ENCODE measurements around the gene RPS6KA1. TPM values are rescaled to one million over a fixed set of nuclear protein-coding genes. Genes with fewer than 3 reads are reported as not detected.

RPS6KA1 gene
- total and polyA plus RNA-seq, 2 donors from 2014 or later, result 39.5 to 58.1 TPM

DNA sequence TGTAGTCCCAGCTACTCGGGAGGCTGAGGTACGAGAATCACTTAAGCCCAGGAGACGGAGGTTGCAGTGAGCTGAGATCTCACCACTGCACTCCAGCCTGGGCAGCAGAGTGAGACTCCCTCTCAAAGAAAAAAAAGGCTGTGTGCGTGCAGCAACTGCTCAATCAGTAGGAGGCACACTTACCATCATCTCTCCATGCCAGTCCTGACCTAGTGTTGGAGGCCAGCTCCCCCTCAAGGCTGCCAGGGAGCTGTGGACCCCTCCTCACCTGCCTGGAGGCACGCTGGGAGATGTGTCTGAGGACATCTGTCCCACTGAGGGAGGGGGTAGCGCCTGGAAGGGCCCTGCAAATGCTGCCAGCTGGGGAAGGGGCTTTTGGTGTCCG lies 11.9 kb downstream of the RPS6KA1 start:
- H3K4me3 ChIP-seq (ENCODE audit: low read length in 3 of 3), result no peak overlapping the region
- no peaks in the 10 kb centered on the region for H3K9me3 ChIP-seq (ENCODE audit: control insufficient read depth in 2 of 3, insufficient read depth in 1 of 3, low read length in 3 of 3)
- FAIRE-seq (no peak), DNase-seq (no peak)
- H3K9ac ChIP-seq (ENCODE audit: low read length in 3 of 3), result no peak overlapping the region
- H3K27ac ChIP-seq (ENCODE audit: low read depth in 2 of 2, low read length in 2 of 2), result peak overlapping the region in 1 of 2 donors; percentile 36
- intact Hi-C loops (cut with DNase I), result no loop called here
- peaks cover 0 to 6% (median 5%) of the 10 kb centered on the region in 3 donors for H3K36me3 ChIP-seq (ENCODE audit: control insufficient read depth in 2 of 3, insufficient read depth in 3 of 3, low read length in 3 of 3)
- H3K27me3 ChIP-seq (ENCODE audit: control insufficient read depth, insufficient read depth, low read length), result no peaks in the 10 kb centered on the region
- H3K4me1 ChIP-seq (ENCODE audit: control insufficient read depth in 2 of 3, insufficient read depth in 2 of 3, low read depth in 1 of 3, low read length in 3 of 3), result peaks cover 0 to 12% (median 0%) of the 10 kb centered on the region in 3 donors
- TF ChIP-seq, protein P1, sequence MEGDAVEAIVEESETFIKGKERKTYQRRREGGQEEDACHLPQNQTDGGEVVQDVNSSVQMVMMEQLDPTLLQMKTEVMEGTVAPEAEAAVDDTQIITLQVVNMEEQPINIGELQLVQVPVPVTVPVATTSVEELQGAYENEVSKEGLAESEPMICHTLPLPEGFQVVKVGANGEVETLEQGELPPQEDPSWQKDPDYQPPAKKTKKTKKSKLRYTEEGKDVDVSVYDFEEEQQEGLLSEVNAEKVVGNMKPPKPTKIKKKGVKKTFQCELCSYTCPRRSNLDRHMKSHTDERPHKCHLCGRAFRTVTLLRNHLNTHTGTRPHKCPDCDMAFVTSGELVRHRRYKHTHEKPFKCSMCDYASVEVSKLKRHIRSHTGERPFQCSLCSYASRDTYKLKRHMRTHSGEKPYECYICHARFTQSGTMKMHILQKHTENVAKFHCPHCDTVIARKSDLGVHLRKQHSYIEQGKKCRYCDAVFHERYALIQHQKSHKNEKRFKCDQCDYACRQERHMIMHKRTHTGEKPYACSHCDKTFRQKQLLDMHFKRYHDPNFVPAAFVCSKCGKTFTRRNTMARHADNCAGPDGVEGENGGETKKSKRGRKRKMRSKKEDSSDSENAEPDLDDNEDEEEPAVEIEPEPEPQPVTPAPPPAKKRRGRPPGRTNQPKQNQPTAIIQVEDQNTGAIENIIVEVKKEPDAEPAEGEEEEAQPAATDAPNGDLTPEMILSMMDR (IDR thresholded peaks at IDR 0.05; ENCODE audit: borderline replicate concordance, extremely low read depth, insufficient read depth), result no peak

DNA sequence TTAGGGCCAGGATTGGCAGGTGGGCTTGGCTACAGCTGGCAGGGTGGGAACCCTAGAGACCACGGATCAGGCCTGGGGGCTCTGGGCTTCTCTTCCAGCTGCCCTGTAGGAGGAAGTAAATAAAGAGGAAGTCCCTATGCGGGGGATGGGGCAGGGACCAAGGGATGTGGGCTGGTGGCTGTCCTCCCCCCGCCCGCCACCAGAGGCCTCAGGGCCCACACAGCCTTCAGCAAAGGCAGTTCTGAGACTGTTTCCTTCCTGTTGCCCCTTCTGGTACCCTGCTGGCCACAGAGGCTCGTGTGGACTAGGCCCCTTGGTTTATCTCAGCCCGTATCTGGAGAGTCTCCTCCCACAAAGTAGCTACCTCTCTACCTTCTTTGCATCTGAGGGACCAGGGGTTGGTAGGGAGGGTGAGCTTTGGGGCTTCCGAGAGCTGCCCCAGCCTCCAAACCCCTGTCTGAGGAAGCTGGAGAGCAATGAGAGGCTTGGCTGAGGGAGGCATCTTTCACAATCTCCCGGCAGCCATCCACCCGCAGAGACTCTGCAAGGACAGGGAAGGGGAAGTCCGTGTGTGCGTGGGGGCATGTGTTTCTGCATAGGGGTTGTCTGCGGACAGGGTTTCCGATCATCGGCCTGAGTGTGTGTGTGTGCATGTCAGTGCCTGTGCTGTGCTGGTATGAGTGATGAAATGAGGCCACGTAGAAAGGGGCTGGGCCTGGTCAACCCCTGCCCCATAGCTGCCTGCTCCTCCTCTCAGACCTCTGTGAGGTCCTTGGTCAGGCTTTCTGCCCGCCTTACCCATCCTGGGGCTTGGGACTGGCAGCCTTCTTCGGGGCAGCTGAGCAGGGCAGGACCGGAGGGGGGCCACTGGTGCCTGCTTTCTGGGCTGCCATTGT lies 12.5 kb downstream of the RPS6KA1 start:
- peaks cover 0 to 8% (median 6%) of the 10 kb centered on the region in 3 donors for H3K36me3 ChIP-seq (ENCODE audit: control insufficient read depth in 2 of 3, insufficient read depth in 3 of 3, low read length in 3 of 3)
- DNase-seq (peak; percentile 59 to 90 (median 65)), FAIRE-seq (no peak)
- H3K27ac ChIP-seq (ENCODE audit: low read depth in 2 of 2, low read length in 2 of 2), result peak overlapping the region; percentile 32 to 52
- TF ChIP-seq, protein P1 (IDR thresholded peaks at IDR 0.05; ENCODE audit: borderline replicate concordance, extremely low read depth, insufficient read depth), result no peak
- no peak overlapping the region for H3K4me3 ChIP-seq (ENCODE audit: low read length in 3 of 3)
- no peaks in the 10 kb centered on the region for H3K27me3 ChIP-seq (ENCODE audit: control insufficient read depth, insufficient read depth, low read length)
- H3K9ac ChIP-seq (ENCODE audit: low read length in 3 of 3), result no peak overlapping the region
- intact Hi-C loops (cut with DNase I), result no loop called here
- peaks cover 0 to 15% (median 0%) of the 10 kb centered on the region in 3 donors for H3K4me1 ChIP-seq (ENCODE audit: control insufficient read depth in 2 of 3, insufficient read depth in 2 of 3, low read depth in 1 of 3, low read length in 3 of 3)
- H3K9me3 ChIP-seq (ENCODE audit: control insufficient read depth in 2 of 3, insufficient read depth in 1 of 3, low read length in 3 of 3), result no peaks in the 10 kb centered on the region

- Histone ChIP-seq H3K36me3 (ENCODE audit: control insufficient read depth in 2 of 3, insufficient read depth in 3 of 3, low read length in 3 of 3) (peaks cover 0 to 11% (median 6%) of the 10 kb centered on the region in 3 donors), H3K9ac (ENCODE audit: low read length in 3 of 3) (no peak overlapping the region), H3K9me3 (ENCODE audit: control insufficient read depth in 2 of 3, insufficient read depth in 1 of 3, low read length in 3 of 3) (no peaks in the 10 kb centered on the region), H3K27ac (ENCODE audit: low read depth in 2 of 2, low read length in 2 of 2) (peak overlapping the region in 1 of 2 donors; percentile 52), H3K4me3 (ENCODE audit: low read length in 3 of 3) (no peak overlapping the region), H3K4me1 (ENCODE audit: control insufficient read depth in 2 of 3, insufficient read depth in 2 of 3, low read depth in 1 of 3, low read length in 3 of 3) (peaks cover 0 to 15% (median 0%) of the 10 kb centered on the region in 3 donors), H3K27me3 (ENCODE audit: control insufficient read depth, insufficient read depth, low read length) (no peaks in the 10 kb centered on the region)
- DNase-seq (no peak), FAIRE-seq (no peak)
- intact Hi-C loops (cut with DNase I), result no loop called here
- TF ChIP-seq, protein P1 (IDR thresholded peaks at IDR 0.05; ENCODE audit: borderline replicate concordance, extremely low read depth, insufficient read depth), result no peak
Measured at GRCh38 chr1:26542771-26543451, 13.3 kb downstream of the RPS6KA1 start.
